ENCODE data around the gene VWA3B.

- no peak for TF ChIP-seq CTCF (IDR thresholded peaks at IDR 0.05)
- no peak for TF ChIP-seq POLR2A (IDR thresholded peaks at IDR 0.05)
Observed at GRCh38 chr2:98187194-98187593, 100.2 kb downstream of the VWA3B start.

Data from tibial nerve (tissue), 3 donors.